ENCODE measurements around the gene RBFOX2. TPM values are rescaled to one million over a fixed set of nuclear protein-coding genes. Genes with fewer than 3 reads are reported as not detected.
A peak's percentile ranks its signal among the peaks of the same experiment; 100 is the strongest.

The RBFOX2 gene
- total RNA-seq, 1 donor from 2014 or later, result 147 TPM

GRCh38 chr22:35870517-35871293 lies 157.9 kb downstream of the RBFOX2 start:
- H3K4me3 Mint-ChIP-seq (ENCODE audit: unreplicated experiment), result no peak overlapping the region
- no peaks in the 10 kb centered on the region for H3K27me3 Mint-ChIP-seq (ENCODE audit: low read depth)
- TF ChIP-seq, protein P1, sequence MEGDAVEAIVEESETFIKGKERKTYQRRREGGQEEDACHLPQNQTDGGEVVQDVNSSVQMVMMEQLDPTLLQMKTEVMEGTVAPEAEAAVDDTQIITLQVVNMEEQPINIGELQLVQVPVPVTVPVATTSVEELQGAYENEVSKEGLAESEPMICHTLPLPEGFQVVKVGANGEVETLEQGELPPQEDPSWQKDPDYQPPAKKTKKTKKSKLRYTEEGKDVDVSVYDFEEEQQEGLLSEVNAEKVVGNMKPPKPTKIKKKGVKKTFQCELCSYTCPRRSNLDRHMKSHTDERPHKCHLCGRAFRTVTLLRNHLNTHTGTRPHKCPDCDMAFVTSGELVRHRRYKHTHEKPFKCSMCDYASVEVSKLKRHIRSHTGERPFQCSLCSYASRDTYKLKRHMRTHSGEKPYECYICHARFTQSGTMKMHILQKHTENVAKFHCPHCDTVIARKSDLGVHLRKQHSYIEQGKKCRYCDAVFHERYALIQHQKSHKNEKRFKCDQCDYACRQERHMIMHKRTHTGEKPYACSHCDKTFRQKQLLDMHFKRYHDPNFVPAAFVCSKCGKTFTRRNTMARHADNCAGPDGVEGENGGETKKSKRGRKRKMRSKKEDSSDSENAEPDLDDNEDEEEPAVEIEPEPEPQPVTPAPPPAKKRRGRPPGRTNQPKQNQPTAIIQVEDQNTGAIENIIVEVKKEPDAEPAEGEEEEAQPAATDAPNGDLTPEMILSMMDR (IDR thresholded peaks at IDR 0.05), result no peak
- no peak for DNase-seq (ENCODE audit: low spot score)
- H3K9me3 Mint-ChIP-seq (ENCODE audit: low read depth), result no peaks in the 10 kb centered on the region
- peaks cover 36% of the 10 kb centered on the region for H3K4me1 Mint-ChIP-seq (ENCODE audit: low read depth)
- H3K36me3 Mint-ChIP-seq (ENCODE audit: low read depth), result no peaks in the 10 kb centered on the region
- H3K27ac Mint-ChIP-seq (ENCODE audit: unreplicated experiment), result no peak overlapping the region

DNA sequence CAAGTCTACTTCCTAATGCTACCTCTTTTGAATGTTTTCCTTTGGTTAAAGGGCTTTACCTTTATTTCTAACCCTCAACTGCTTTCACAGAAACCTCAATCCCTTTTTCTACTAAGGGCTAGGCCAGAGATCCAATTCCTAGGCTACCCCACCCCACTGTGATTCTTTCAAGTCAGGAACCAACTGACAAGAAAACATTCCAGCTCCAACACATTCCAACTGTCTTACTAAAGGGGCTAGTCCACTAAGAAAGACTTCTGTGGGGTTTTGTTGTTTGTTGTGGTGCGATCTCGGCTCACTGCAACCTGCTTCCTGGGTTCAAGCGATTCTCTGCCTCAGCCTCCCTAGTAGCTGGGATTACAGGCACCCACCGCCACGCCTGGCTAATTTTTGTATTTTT lies 159.7 kb downstream of the RBFOX2 start:
- no peak overlapping the region for H3K4me3 Mint-ChIP-seq (ENCODE audit: unreplicated experiment)
- H3K36me3 Mint-ChIP-seq (ENCODE audit: low read depth), result no peaks in the 10 kb centered on the region
- TF ChIP-seq, protein P1 (IDR thresholded peaks at IDR 0.05), result no peak
- H3K9me3 Mint-ChIP-seq (ENCODE audit: low read depth), result no peaks in the 10 kb centered on the region
- H3K4me1 Mint-ChIP-seq (ENCODE audit: low read depth), result peaks cover 43% of the 10 kb centered on the region
- DNase-seq (ENCODE audit: low spot score), result no peak
- H3K27ac Mint-ChIP-seq (ENCODE audit: unreplicated experiment), result peak overlapping the region; percentile 34
- no peaks in the 10 kb centered on the region for H3K27me3 Mint-ChIP-seq (ENCODE audit: low read depth)

DNA sequence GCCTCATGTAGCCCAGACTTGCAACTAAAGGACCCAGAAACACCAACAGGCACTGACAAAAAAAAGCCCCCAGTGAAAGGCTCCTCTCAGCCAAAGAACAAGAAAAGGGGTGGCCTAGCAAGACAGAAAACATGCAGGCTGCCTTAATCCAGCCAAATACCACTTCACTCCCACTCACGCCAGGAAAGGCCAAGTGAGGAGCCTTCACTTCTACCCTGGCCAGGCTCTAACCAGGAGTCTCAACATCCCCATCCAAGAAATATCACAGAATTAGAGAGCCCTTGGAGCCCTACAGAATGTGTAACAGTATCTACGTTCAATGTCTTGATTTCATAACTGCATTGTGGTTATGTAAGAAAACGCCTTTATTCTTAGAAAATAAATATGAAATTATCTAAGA lies 162.0 kb downstream of the RBFOX2 start:
- peaks cover 48% of the 10 kb centered on the region for H3K4me1 Mint-ChIP-seq (ENCODE audit: low read depth)
- no peak overlapping the region for H3K27ac Mint-ChIP-seq (ENCODE audit: unreplicated experiment)
- no peak overlapping the region for H3K4me3 Mint-ChIP-seq (ENCODE audit: unreplicated experiment)
- H3K27me3 Mint-ChIP-seq (ENCODE audit: low read depth), result no peaks in the 10 kb centered on the region
- no peaks in the 10 kb centered on the region for H3K9me3 Mint-ChIP-seq (ENCODE audit: low read depth)
- DNase-seq (ENCODE audit: low spot score), result no peak
- H3K36me3 Mint-ChIP-seq (ENCODE audit: low read depth), result no peaks in the 10 kb centered on the region
- TF ChIP-seq, protein P1 (IDR thresholded peaks at IDR 0.05), result no peak

- Mint-ChIP-seq H3K9me3 (ENCODE audit: low read depth) (no peaks in the 10 kb centered on the region), H3K4me3 (ENCODE audit: unreplicated experiment) (no peak overlapping the region), H3K27ac (ENCODE audit: unreplicated experiment) (no peak overlapping the region), H3K36me3 (ENCODE audit: low read depth) (no peaks in the 10 kb centered on the region), H3K4me1 (ENCODE audit: low read depth) (peaks cover 31% of the 10 kb centered on the region), H3K27me3 (ENCODE audit: low read depth) (no peaks in the 10 kb centered on the region)
- TF ChIP-seq, protein P1 (IDR thresholded peaks at IDR 0.05), result no peak
- no peak for DNase-seq (ENCODE audit: low spot score)
These were observed 164.0 kb downstream of the RBFOX2 start for GRCh38 chr22:35864545-35865165.

GRCh38 chr22:35863432-35863831 lies 165.2 kb downstream of the RBFOX2 start:
- no peak for DNase-seq (ENCODE audit: low spot score)
- Mint-ChIP-seq H3K4me3 (ENCODE audit: unreplicated experiment) (no peak overlapping the region), H3K27me3 (ENCODE audit: low read depth) (no peaks in the 10 kb centered on the region), H3K27ac (ENCODE audit: unreplicated experiment) (no peak overlapping the region), H3K9me3 (ENCODE audit: low read depth) (no peaks in the 10 kb centered on the region), H3K36me3 (ENCODE audit: low read depth) (no peaks in the 10 kb centered on the region), H3K4me1 (ENCODE audit: low read depth) (peaks cover 18% of the 10 kb centered on the region)
- TF ChIP-seq, protein P1 (IDR thresholded peaks at IDR 0.05), result no peak

All from chondrocyte (in vitro differentiated cells).